GM12874 (cell line): Measurements from ENCODE around the gene E2F6.

Source experiments
- CTCF ChIP-seq: IDR thresholded peaks from 2 replicates; pipeline ENCODE4 v1.5.1; 2011; ENCODE audit warnings: low read depth, mild to moderate bottlenecking, control low read depth, low read length, moderate library complexity; ENCODE audit not compliant: insufficient read depth

E2F6 gene

GRCh38 chr2:11509657-11510360 is 43.8 kb upstream of the E2F6 start:
- TF ChIP-seq CTCF = no peak

- no peak for TF ChIP-seq CTCF
Measured at GRCh38 chr2:11508279-11508678, 42.3 kb upstream of the E2F6 start.

- TF ChIP-seq CTCF = no peak
Measured at GRCh38 chr2:11507517-11507916, 41.6 kb upstream of the E2F6 start.

- TF ChIP-seq CTCF = no peak
Measured at GRCh38 chr2:11506611-11506969, 40.6 kb upstream of the E2F6 start.

GRCh38 chr2:11505652-11506610 is 40.0 kb upstream of the E2F6 start:
- no peak for TF ChIP-seq CTCF

- no peak for TF ChIP-seq CTCF
Measured at GRCh38 chr2:11503354-11503927, 37.5 kb upstream of the E2F6 start.

- no peak for TF ChIP-seq CTCF
Measured at GRCh38 chr2:11502740-11503292, 36.9 kb upstream of the E2F6 start.
